Neural progenitor cell (in vitro differentiated cells): ENCODE results near the gene TEF.

ENCODE experiments used
- CTCF ChIP-seq: fragments of 200-600 bp; sonication (generic); IDR thresholded peaks from 2 replicates; pipeline ENCODE4 v1.5.1; 2017; ENCODE audit warnings: antibody characterized with exemption, mild to moderate bottlenecking
- EZH2 ChIP-seq: fragments of 200-600 bp; sonication (generic); IDR thresholded peaks from 2 replicates; pipeline ENCODE4 v1.6.1; 2017; ENCODE audit warnings: antibody characterized with exemption, mild to moderate bottlenecking, moderate library complexity

- TF ChIP-seq CTCF = no peak
- no peak for TF ChIP-seq EZH2
Measured at GRCh38 chr22:41429232-41429950, 47.6 kb downstream of the TEF start.
